ENCODE measurements around the gene CNIH3. TPM values are rescaled to one million over a fixed set of nuclear protein-coding genes. Genes with fewer than 3 reads are reported as not detected.

Gene CNIH3
- total and polyA plus RNA-seq, 10 of the 15 experiments (the other 5 are each of a cell fraction or from before 2014, with no cell fraction given) = 0.77 to 5.8 (median 1.8) TPM

DNA sequence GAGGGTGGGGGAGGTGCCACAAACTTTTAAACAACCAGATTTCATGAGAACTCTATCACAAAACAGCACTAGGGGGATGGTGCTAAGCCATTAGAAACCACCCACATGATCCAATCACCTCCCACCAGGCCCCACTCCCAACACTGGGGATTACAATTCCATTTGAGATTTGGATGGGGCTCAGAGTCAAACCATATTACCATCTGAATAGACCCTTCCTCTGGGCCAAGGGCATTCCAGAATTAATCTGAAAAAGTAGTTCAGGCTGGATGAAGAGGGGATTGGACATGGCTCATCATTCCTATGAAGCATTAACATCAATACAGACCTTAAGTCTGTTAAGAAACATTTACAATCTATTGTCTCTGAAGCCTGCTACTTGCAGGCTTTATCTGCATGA, 163.4 kb downstream of the CNIH3 start:
- Histone ChIP-seq H3K9ac (ENCODE audit: control insufficient read depth, insufficient read depth, low read length) (no peak overlapping the region), H3K27me3 (replicated peaks in 1 of 2; ENCODE audit: control insufficient read depth in 2 of 2, insufficient read depth in 2 of 2, low read length in 1 of 2) (no peaks in the 10 kb centered on the region), H3K9me3 (replicated peaks; ENCODE audit: control insufficient read depth, insufficient read depth, low read length) (peaks cover under 1% of the 10 kb centered on the region; the same call in 1 of the 3 replicates), H4K20me1 (ENCODE audit: control insufficient read depth, insufficient read depth) (no peaks in the 10 kb centered on the region), H3K36me3 (ENCODE audit: control insufficient read depth in 2 of 2, insufficient read depth in 2 of 2, low read length in 1 of 2) (no peaks in the 10 kb centered on the region), H3K4me2 (ENCODE audit: control insufficient read depth, insufficient read depth) (no peak overlapping the region), H2AFZ (ENCODE audit: control insufficient read depth, low read depth, low read length) (no peak overlapping the region), H3K79me2 (ENCODE audit: control insufficient read depth, insufficient read depth, low read length) (no peaks in the 10 kb centered on the region), H3K4me1 (ENCODE audit: control insufficient read depth, insufficient read depth, low read length) (peaks cover 25% of the 10 kb centered on the region), H3K4me3 (no peak overlapping the region), H3K27ac (ENCODE audit: control insufficient read depth, insufficient read depth) (no peak overlapping the region)
- ATAC-seq = no peak
- intact Hi-C loops (cut with micrococcal nuclease; ENCODE audit: unreplicated experiment) = no loop called here
- FAIRE-seq = no peak
- in situ Hi-C loops (cut with MboI) = no loop called here
- BruUV-seq (replicated peaks) = no TSS peak
- ChIA-PET CTCF (no interaction called here), SMC1A (ENCODE audit: uncharacterized antibody, unreplicated experiment) (interaction anchor here (1.0 kb wide), 1 partner anchor 15 kb away, joined by 3 read pairs; no protein-coding TSS in a partner anchor), POLR2A (no interaction called here), RAD21 (ENCODE audit: unreplicated experiment) (no interaction called here)
- TF ChIP-seq, protein P1, sequence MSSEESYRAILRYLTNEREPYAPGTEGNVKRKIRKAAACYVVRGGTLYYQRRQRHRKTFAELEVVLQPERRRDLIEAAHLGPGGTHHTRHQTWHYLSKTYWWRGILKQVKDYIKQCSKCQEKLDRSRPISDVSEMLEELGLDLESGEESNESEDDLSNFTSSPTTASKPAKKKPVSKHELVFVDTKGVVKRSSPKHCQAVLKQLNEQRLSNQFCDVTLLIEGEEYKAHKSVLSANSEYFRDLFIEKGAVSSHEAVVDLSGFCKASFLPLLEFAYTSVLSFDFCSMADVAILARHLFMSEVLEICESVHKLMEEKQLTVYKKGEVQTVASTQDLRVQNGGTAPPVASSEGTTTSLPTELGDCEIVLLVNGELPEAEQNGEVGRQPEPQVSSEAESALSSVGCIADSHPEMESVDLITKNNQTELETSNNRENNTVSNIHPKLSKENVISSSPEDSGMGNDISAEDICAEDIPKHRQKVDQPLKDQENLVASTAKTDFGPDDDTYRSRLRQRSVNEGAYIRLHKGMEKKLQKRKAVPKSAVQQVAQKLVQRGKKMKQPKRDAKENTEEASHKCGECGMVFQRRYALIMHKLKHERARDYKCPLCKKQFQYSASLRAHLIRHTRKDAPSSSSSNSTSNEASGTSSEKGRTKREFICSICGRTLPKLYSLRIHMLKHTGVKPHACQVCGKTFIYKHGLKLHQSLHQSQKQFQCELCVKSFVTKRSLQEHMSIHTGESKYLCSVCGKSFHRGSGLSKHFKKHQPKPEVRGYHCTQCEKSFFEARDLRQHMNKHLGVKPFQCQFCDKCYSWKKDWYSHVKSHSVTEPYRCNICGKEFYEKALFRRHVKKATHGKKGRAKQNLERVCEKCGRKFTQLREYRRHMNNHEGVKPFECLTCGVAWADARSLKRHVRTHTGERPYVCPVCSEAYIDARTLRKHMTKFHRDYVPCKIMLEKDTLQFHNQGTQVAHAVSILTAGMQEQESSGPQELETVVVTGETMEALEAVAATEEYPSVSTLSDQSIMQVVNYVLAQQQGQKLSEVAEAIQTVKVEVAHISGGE (CRISPR knock-in tag; IDR thresholded peaks at IDR 0.05) = no peak
- no peak for TF ChIP-seq CHD4 (IDR thresholded peaks at IDR 0.05)
- no peak for TF ChIP-seq IRF4 (IDR thresholded peaks at IDR 0.05; ENCODE audit: low read depth, low read length)
- DNase-seq (ENCODE audit: low read depth, low spot score) = no peak

GRCh38 chr1:224780736-224781135, 164.6 kb downstream of the CNIH3 start:
- no peaks in the 10 kb centered on the region for H4K20me1 ChIP-seq (ENCODE audit: control insufficient read depth, insufficient read depth)
- H3K9ac ChIP-seq (ENCODE audit: control insufficient read depth, insufficient read depth, low read length) = no peak overlapping the region
- H3K4me3 ChIP-seq = no peak overlapping the region
- in situ Hi-C loops (cut with MboI) = no loop called here
- peaks cover 25% of the 10 kb centered on the region for H3K4me1 ChIP-seq (ENCODE audit: control insufficient read depth, insufficient read depth, low read length)
- CTCF ChIA-PET = interaction anchor here (1.1 to 1.6 kb wide), 3 partner anchors 11 to 142 kb away, joined by 3 to 5 read pairs (median 3); no protein-coding TSS in a partner anchor
- BruUV-seq (replicated peaks) = no TSS peak
- POLR2A ChIA-PET = interaction anchor here (0.6 to 1.7 kb wide), 2 partner anchors 35 to 269 kb away, joined by 3 to 5 read pairs; no protein-coding TSS in a partner anchor
- FAIRE-seq (no peak), ATAC-seq (no peak), DNase-seq (ENCODE audit: low read depth, low spot score) (no peak)
- SMC1A ChIA-PET (ENCODE audit: uncharacterized antibody, unreplicated experiment) = interaction anchor here (0.7 to 8.4 kb wide), 8 partner anchors 10 to 71 kb away, joined by 3 to 125 read pairs (median 5); no protein-coding TSS in a partner anchor
- H3K4me2 ChIP-seq (ENCODE audit: control insufficient read depth, insufficient read depth) = no peak overlapping the region
- no peak overlapping the region for H3K27ac ChIP-seq (ENCODE audit: control insufficient read depth, insufficient read depth)
- intact Hi-C loops (cut with micrococcal nuclease; ENCODE audit: unreplicated experiment) = loop anchor here (5.0 kb wide), 2 partner anchors 33 to 72 kb away; no protein-coding TSS in a partner anchor
- no peaks in the 10 kb centered on the region for H3K79me2 ChIP-seq (ENCODE audit: control insufficient read depth, insufficient read depth, low read length)
- H3K9me3 ChIP-seq (replicated peaks; ENCODE audit: control insufficient read depth, insufficient read depth, low read length) = peaks cover 8% of the 10 kb centered on the region; the same call in 2 of the 3 replicates
- RAD21 ChIA-PET (ENCODE audit: unreplicated experiment) = interaction anchor here (0.8 to 6.0 kb wide), 4 partner anchors 14 to 71 kb away, joined by 3 to 78 read pairs (median 10); no protein-coding TSS in a partner anchor
- H3K27me3 ChIP-seq (replicated peaks in 1 of 2; ENCODE audit: control insufficient read depth in 2 of 2, insufficient read depth in 2 of 2, low read length in 1 of 2) = no peaks in the 10 kb centered on the region
- 67% methylated on average over 5 of the region's 5 CpGs for WGBS (ENCODE audit: insufficient coverage, insufficient replicate concordance, low lambda C conversion rate, missing lambda C conversion rate)
- H2AFZ ChIP-seq (ENCODE audit: control insufficient read depth, low read depth, low read length) = no peak overlapping the region
- no peaks in the 10 kb centered on the region for H3K36me3 ChIP-seq (ENCODE audit: control insufficient read depth in 2 of 2, insufficient read depth in 2 of 2, low read length in 1 of 2)
- TF ChIP-seq CHD1 (IDR thresholded peaks at IDR 0.05; ENCODE audit: low read depth, low read length) (no peak), RELA (IDR thresholded peaks at IDR 0.05; ENCODE audit: borderline replicate concordance, partially characterized antibody) (no peak), PAX5 (IDR thresholded peaks at IDR 0.05; ENCODE audit: borderline replicate concordance, low read depth, low read length) (no peak)
- TF ChIP-seq, protein P2, sequence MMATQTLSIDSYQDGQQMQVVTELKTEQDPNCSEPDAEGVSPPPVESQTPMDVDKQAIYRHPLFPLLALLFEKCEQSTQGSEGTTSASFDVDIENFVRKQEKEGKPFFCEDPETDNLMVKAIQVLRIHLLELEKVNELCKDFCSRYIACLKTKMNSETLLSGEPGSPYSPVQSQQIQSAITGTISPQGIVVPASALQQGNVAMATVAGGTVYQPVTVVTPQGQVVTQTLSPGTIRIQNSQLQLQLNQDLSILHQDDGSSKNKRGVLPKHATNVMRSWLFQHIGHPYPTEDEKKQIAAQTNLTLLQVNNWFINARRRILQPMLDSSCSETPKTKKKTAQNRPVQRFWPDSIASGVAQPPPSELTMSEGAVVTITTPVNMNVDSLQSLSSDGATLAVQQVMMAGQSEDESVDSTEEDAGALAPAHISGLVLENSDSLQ (IDR thresholded peaks at IDR 0.05) = no peak

Data from GM12878 (cell line).